ENCODE results near the gene SIRPA. TPM values are rescaled to one million over a fixed set of nuclear protein-coding genes. Genes with fewer than 3 reads are reported as not detected.

The SIRPA gene
- total RNA-seq: 18.6 and 18.8 TPM in 2 replicates

GRCh38 chr20:1894951-1895673 lies at the start of gene SIRPA:
SIRPA (plus strand) TSS chr20:1895407; CDS start chr20:1895448, 41 bp downstream.

Other genes with a start within 250 kb of the SIRPA start
- not detected in 2 replicates for gene SIRPG, start 237.6 kb upstream of the SIRPA start, total RNA-seq
- not detected in 2 replicates for gene PDYN, start 98.7 kb downstream of the SIRPA start, total RNA-seq
- gene STK35, start 206.4 kb downstream of the SIRPA start, total RNA-seq: 16.5 and 18.2 TPM in 2 replicates

Data from pericardium fibroblast (primary cell).